ENCODE results near the gene HTR2C.
"Not testable (repeated sequence)": the region's sequence is repeated elsewhere in the genome, so short reads cannot be mapped to it uniquely, and the experiment has no call there.

Gene HTR2C

GRCh38 chrX:114583646-114584374, at the start of gene HTR2C:
TSS of gene HTR2C (plus strand) at chrX:114584086. CDS start at chrX:114726937, 142,851 bp downstream.
- H3K27ac ChIP-seq: no peak within 1 kb of the TSS
- no peak for DNase-seq (ENCODE audit: low read depth, low spot score)

GRCh38 chrX:114580336-114580735, 3.5 kb upstream of the HTR2C start:
- H3K27ac ChIP-seq: no peak overlapping the region
- no peak for DNase-seq (ENCODE audit: low read depth, low spot score)

- no peak for DNase-seq (ENCODE audit: low read depth, low spot score)
- no peak overlapping the region for H3K27ac ChIP-seq
Observed at GRCh38 chrX:114581528-114582263, 2.2 kb upstream of the HTR2C start.

GRCh38 chrX:114582264-114582632, 1.6 kb upstream of the HTR2C start:
- no peak for DNase-seq (ENCODE audit: low read depth, low spot score)
- H3K27ac ChIP-seq: no peak overlapping the region

GRCh38 chrX:114582698-114583395, 1.0 kb upstream of the HTR2C start:
- no peak for DNase-seq (ENCODE audit: low read depth, low spot score)
- no peak overlapping the region for H3K27ac ChIP-seq

- no peak overlapping the region for H3K27ac ChIP-seq
- DNase-seq (ENCODE audit: low read depth, low spot score): no peak
Observed at GRCh38 chrX:114584375-114584943, 573 bp downstream of the HTR2C start.

GRCh38 chrX:114584983-114585842, 1.3 kb downstream of the HTR2C start:
- no peak for DNase-seq (ENCODE audit: low read depth, low spot score)

GRCh38 chrX:114591121-114591520, 7.2 kb downstream of the HTR2C start:
- H3K27ac ChIP-seq: no peak overlapping the region
- no peak for DNase-seq (ENCODE audit: low read depth, low spot score)

More at GRCh38 chrX:114584983-114585842, 1.3 kb downstream of the HTR2C start:
- no peak overlapping the region for H3K27ac ChIP-seq

- H3K27ac ChIP-seq: no peak overlapping the region
- no peak for DNase-seq (ENCODE audit: low read depth, low spot score)
Observed at GRCh38 chrX:114599305-114599704, 15.4 kb downstream of the HTR2C start.

GRCh38 chrX:114599911-114600310, 16.0 kb downstream of the HTR2C start:
- DNase-seq (ENCODE audit: low read depth, low spot score): no peak
- H3K27ac ChIP-seq: no peak overlapping the region

GRCh38 chrX:114606619-114607018, 22.7 kb downstream of the HTR2C start:
- not testable (repeated sequence) for DNase-seq (ENCODE audit: low read depth, low spot score); H3K27ac ChIP-seq

- no peak overlapping the region for H3K27ac ChIP-seq
- no peak for DNase-seq (ENCODE audit: low read depth, low spot score)
Observed at GRCh38 chrX:114611018-114611619, 27.2 kb downstream of the HTR2C start.

- no peak overlapping the region for H3K27ac ChIP-seq
Observed at GRCh38 chrX:114615765-114616164, 31.9 kb downstream of the HTR2C start.

GRCh38 chrX:114619874-114620273, 36.0 kb downstream of the HTR2C start:
- DNase-seq (ENCODE audit: low read depth, low spot score): no peak
- no peak overlapping the region for H3K27ac ChIP-seq

More at GRCh38 chrX:114615765-114616164, 31.9 kb downstream of the HTR2C start:
- no peak for DNase-seq (ENCODE audit: low read depth, low spot score)

- H3K27ac ChIP-seq: no peak overlapping the region
- no peak for DNase-seq (ENCODE audit: low read depth, low spot score)
Observed at GRCh38 chrX:114626323-114626722, 42.4 kb downstream of the HTR2C start.

- no peak overlapping the region for H3K27ac ChIP-seq
- no peak for DNase-seq (ENCODE audit: low read depth, low spot score)
Observed at GRCh38 chrX:114635986-114636385, 52.1 kb downstream of the HTR2C start.

- no peak overlapping the region for H3K27ac ChIP-seq
- DNase-seq (ENCODE audit: low read depth, low spot score): no peak
Observed at GRCh38 chrX:114650351-114650750, 66.5 kb downstream of the HTR2C start.

GRCh38 chrX:114675365-114675764, 91.5 kb downstream of the HTR2C start:
- DNase-seq (ENCODE audit: low read depth, low spot score): no peak

GRCh38 chrX:114700533-114700932, 116.6 kb downstream of the HTR2C start:
- not testable (repeated sequence) for H3K27ac ChIP-seq; DNase-seq (ENCODE audit: low read depth, low spot score)

More at GRCh38 chrX:114675365-114675764, 91.5 kb downstream of the HTR2C start:
- no peak overlapping the region for H3K27ac ChIP-seq
